GM21367 (cell line): ENCODE data around the gene IL1R1.

Experiments
- ATAC-seq: cut with Tn5 transposase; IDR thresholded peaks from one replicate; pipeline ENCODE4 v1.9.1; 2021; ENCODE audit not compliant: unreplicated experiment

IL1R1 gene

DNA sequence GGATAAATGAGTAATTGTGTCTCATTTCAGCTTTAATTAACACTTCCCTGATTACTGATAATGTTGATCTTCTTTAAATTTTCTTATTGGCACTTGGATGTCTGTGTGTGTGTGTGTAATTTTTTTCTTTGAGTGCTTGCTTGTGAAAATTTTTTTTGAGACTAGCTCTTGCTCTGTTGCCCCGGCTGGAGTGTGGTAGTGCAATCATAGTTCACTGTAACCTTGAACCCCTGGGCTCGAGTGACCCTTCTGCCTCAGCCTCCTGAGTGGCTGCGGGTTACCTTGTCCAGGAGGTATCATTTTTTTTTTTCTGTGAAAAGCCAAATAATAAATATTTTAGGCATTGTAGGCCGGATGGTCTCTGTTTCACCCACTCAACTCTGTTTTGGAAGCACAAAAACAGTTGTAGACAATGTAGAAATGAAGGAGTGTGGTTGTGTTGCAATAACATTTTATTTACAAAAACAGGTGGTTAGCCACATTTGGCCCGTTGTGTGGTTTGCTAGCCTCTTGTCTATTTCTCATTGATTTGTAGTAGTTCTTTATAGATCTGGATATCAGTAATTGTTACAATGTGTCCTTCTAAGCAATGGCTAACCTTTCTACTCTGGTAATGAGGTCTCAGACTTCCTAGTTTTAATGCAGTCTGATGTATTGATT, 52.2 kb downstream of the IL1R1 start:
- ATAC-seq, result no peak

DNA sequence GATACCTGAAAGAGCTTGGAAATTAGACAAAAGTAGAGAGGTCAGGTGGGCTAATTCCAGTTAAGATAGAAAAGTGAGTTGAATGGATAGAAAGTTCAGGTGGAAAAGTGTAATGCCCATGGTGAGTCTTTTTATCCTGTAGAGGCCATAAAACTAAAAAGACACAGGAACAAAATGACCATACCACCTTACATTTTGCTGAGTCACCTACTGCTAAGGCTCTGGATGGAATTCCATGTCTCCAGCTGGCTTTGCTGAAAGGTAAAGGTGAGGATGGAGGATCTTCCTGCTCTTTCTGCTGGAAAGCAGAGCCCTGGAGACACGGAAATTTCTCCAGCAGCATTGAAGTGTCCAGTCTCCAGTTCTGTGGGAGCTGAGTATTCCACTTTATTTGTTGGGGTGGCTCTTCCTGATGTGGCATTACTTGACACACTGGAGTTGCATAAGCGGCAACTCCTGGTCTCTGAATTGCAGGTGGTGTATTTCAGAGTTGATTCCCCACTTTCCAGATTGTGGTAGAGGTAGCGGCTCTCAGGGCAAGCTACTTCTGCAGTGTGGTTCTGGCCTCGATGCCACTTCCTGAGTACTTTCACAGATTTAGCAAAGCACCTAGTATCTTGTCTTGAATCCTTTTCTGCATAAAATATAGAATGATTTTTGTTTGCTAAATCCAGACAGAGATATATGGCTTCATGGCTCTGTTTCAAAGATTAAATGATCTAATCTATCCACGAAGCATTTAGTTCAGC, 55.0 kb downstream of the IL1R1 start:
- no peak for ATAC-seq

DNA sequence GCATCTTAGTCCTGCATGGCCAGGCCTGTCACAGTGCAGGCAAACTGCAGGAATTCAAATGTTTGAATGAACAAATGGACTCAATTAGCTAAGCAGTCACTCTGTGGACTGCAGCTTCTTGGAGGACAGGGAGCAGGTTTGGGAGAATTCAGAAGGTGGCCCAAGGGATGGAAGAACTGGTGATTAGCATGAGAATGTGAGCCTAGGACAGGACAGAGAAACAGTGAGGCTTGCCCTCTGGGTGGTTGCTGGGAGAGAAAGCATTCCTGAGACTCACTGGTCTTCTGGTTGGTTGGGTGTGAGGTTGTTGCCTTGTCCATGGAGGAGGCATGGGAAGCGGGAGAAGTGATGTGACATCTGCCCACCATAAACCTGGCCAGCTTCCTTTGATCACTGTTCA, 58.0 kb downstream of the IL1R1 start:
- ATAC-seq, result no peak

DNA sequence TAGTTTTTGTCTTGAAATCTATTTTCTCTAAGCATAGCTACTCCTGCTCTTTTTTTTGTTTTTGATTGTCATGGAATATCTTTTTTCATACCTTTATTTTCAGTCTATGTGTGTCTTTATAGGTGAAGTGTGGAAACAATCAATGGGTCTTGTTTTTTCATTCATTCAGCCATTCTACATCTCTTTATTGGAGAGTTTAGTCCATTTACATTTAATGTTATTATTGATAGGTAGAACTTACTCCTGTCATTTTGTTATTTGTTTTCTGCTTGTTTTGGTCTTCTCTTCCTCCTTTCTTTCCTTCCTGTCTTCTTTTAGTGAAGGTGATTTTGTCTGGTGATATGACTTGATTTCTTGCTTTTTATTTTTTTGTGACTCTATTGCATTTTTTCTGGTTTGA, 62.1 kb downstream of the IL1R1 start:
- no peak for ATAC-seq

DNA sequence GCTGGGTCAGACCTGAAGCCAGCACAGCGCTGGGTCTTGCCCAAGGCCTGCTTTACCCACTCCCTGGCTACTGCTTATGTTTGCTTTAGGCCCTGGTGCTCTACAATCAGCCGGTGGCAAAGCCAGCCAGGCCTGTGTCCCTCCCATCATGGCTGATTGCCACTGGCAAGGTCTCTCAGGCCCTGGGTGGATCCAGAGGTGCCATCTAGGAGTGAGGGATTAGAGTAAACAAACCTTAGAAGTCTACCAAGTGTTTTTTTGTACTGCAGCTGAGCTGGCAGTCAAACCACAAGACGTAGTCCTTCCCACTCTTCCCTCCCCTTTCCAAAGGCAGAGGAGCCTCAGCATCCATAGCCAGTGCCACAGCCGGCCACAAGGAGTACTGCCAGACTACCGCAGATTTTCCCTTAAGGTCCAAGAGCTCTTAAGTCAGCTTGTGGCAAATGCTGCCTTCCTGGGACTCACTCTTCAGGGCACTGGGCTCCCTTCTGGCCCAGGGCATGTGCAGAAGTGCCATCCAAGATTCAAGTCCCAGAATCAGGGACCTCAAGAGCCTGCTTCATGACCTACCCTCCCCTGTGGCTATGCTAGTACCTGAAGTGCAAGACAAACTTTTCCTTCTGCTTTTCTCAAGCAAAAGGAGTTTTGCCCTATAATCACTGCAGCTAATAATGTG, 64.3 kb downstream of the IL1R1 start:
- no peak for ATAC-seq

DNA sequence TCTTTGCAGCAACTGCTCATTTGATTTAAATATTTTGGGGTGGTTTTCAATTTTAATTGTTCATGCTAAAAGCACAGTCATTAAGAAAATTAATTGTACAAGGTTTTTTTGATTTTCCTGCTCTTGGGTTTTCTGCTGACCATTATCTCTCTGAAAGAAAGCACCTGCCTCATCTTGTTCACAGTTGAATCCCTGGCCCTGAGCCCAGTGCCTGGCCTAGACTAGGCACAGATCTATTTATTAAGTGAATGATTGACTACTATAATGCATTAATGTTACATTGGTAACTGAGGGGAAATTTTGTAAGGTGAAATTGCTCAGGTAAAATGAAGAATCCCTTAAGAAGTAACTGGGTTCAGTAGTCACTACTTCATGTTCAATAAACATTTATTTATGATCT, 66.2 kb downstream of the IL1R1 start:
- no peak for ATAC-seq

DNA sequence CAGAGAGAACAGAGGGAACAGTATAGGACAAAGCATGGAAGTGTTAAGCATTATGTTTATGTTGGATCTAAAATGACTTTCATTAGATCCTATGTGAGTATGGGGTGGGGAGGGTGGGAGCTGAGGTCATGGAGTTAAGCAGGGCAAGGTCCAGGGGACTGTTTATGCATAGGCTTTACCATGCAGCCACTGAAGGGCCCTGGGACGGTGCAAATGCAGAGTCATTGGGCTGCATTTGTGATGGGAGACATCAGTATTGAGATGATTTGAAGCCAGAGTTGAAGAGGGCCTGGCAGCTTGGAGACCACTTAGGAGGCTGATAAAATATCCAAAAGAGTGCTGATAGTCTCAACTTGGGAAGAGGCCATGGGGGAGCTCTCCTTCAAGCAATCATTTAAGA, 66.9 kb downstream of the IL1R1 start:
- ATAC-seq, result no peak

DNA sequence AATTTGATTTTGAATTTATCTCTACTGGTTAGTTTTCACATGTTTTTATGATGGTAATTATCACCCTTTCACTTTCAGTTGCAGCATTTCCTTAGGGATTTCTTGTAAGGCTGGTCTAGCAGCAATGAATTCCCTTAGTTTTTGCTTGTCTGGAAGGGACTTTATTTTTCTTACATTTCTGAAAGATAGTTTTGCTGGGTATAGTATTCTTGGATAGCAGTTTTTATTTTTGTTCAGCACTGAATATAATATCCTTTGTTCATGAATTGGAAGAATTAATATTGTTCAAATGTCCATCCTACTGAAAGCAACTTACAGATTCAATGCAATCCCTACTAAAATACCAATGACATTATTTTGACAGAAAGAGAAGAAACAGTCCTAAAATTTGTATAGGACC, 74.5 kb downstream of the IL1R1 start:
- no peak for ATAC-seq

DNA sequence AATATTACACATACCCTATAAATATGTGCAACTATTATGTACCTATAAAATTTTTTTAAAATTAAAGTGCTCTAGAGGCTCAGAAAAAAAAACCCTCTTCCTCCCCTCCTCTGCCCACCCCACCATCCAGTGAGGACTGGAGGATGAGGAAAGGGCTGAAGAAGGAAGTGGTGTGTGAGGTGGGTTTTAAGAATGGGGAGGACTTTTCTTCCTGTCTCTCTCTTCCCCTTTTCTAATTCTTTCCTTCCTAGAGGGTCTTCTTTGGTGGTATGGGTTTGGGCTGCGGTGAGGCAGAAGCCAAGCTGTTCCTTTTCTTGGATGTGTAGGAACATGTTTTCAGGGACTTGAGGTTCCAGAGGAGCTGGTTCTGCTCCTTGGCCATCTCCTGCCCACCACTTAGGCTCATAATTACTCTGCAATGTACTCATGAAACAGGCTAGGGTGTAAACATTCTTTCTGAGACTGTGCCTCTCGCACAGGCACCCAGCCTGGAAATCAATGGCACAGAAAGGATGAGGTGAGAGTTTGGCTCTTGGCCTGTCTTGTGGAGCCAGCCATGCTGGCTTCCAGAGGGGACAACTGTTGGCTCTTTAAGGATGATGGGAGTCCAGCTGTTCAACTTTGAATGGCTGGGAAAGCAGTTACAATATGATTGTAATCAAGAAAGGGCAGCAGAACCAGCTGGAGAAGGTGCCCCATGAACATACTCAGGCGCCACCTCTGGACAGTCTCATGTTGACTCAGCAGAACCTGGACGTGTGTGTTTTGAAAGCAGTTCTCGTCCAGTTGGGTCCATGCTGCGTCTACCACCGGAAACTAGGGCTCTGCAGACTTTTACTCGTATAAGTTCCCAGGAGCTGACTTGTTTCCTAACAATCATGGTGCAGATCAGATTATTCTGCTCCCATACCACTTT, 82.5 kb downstream of the IL1R1 start:
- no peak for ATAC-seq

DNA sequence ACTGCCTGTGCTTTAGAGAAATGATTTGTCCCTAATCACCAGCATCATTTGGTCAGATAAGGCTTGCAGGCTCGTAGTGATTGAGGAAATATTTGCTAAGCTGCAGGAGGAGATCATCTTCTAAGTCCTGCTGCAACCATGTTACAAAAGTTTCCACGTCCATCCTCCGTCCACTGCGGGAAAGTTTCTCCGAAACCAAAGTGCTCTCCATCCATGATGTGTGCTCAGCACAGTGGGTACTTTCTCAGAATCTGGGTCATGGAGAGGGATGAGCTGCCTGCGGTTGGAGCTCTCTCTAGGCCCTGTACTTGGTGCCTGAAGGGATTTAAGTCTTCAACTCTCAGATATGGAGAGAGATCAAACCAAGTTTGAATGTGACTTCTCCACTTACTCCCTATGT, 83.6 kb downstream of the IL1R1 start:
- ATAC-seq, result no peak

DNA sequence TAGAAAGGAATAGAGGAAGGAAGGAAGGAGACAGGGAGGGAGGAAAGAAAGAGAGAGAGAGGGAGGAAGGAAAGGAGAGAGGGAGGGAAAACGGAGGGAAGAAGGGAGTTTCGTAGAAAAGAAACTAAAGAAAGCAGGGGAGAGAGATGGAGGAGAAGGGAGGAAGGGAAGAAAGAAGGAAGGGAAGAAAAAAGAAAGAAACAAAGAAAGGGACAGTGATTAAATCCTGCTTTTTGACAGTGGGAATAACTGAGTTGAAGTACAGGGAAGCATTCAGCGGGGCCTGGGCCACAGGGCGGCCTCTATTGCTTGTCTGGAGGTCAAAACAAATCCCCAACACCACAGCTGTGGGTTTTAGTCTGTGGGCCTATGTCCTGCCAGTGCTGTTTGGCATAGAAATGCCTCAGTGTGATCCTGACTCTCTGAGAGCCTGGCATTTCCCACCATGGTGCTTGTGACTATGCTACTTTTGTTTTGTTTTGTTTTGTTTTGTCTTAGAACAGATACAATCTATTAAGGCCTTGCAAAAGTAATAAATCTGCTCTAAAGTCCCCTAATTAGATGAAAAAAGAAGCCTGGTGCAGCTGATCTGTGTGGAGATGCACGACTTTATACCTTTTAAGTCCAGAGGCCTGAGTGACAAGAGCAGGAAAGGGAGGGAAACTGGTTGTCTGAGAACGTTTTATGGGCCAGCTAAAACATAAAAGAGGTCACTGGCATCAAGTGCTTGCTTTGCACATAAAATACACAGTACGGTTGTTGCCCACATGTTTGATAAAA, 84.3 kb downstream of the IL1R1 start:
- ATAC-seq, result no peak

DNA sequence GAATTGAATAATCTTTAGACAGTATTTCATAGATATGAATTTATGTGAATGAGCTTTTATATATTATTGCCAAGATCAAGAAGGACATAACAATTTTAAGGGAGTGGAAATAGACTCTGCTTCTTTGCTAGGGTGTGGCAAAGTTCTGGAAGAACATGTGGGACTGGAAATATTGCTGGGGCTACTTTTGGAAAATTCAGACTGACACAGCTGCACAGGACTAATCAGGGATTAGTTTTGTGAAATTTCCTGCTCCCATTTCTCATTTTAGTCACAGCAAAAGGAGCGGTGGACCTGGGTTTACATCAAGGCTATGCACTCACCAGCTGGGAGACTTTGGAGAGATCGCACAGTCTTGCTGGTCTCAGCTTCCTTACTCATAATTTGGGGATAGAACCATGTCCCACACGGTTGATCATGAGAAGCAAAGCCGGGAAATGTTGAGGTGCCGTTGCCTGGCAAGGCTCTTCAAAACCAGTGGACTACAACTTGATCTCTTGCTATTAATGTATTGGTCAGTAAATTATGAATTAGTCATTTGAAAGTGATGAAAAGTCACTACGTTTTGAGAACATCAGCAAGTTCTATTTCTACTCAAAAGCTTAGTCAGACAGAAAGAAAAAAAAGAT, 86.7 kb downstream of the IL1R1 start:
- ATAC-seq, result no peak
